ENCODE data around the gene SPDEF.

GRCh38 chr6:34602318-34603111, 46.4 kb upstream of the SPDEF start:
- TF ChIP-seq, protein P1, sequence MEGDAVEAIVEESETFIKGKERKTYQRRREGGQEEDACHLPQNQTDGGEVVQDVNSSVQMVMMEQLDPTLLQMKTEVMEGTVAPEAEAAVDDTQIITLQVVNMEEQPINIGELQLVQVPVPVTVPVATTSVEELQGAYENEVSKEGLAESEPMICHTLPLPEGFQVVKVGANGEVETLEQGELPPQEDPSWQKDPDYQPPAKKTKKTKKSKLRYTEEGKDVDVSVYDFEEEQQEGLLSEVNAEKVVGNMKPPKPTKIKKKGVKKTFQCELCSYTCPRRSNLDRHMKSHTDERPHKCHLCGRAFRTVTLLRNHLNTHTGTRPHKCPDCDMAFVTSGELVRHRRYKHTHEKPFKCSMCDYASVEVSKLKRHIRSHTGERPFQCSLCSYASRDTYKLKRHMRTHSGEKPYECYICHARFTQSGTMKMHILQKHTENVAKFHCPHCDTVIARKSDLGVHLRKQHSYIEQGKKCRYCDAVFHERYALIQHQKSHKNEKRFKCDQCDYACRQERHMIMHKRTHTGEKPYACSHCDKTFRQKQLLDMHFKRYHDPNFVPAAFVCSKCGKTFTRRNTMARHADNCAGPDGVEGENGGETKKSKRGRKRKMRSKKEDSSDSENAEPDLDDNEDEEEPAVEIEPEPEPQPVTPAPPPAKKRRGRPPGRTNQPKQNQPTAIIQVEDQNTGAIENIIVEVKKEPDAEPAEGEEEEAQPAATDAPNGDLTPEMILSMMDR (IDR thresholded peaks at IDR 0.05) = no peak
- TF ChIP-seq POLR2A (IDR thresholded peaks at IDR 0.05) = no peak

Data from heart left ventricle (tissue), 13 donors.